GM18951 (cell line): Measurements from ENCODE around the gene CENPX.

Experiments
- POLR2A ChIP-seq: IDR thresholded peaks from 4 replicates; pipeline ENCODE4 v1.6.1; 2011; ENCODE audit warnings: mild to moderate bottlenecking; ENCODE audit not compliant: insufficient read length, insufficient read depth; ENCODE audit errors: extremely low read depth
- in situ Hi-C: fragments of 300-500 bp; cut with MboI; formaldehyde crosslinking; loops from one replicate; pipeline ENCODE4 v1.12.0; 2022; ENCODE audit warnings: low sequenced_read_pairs, mixed read lengths, inconsistent platforms; ENCODE audit not compliant: unreplicated experiment

Gene CENPX

GRCh38 chr17:82006468-82007227 is 16.0 kb downstream of the CENPX start:
- in situ Hi-C loops: no loop called here
- no peak for TF ChIP-seq POLR2A

- in situ Hi-C loops: no loop called here
- no peak for TF ChIP-seq POLR2A
These were observed 16.9 kb downstream of the CENPX start for GRCh38 chr17:82005701-82006348.

GRCh38 chr17:82004517-82005455 is 17.9 kb downstream of the CENPX start:
- TF ChIP-seq POLR2A: no peak
- in situ Hi-C loops: no loop called here

- in situ Hi-C loops: no loop called here
- no peak for TF ChIP-seq POLR2A
These were observed 19.0 kb downstream of the CENPX start for GRCh38 chr17:82003411-82004381.

GRCh38 chr17:82001571-82002056 is 21.1 kb downstream of the CENPX start:
- TF ChIP-seq POLR2A: no peak
- in situ Hi-C loops: no loop called here

- in situ Hi-C loops: no loop called here
- no peak for TF ChIP-seq POLR2A
These were observed 21.7 kb downstream of the CENPX start for GRCh38 chr17:82000803-82001570.

- in situ Hi-C loops: no loop called here
- TF ChIP-seq POLR2A: no peak
These were observed 22.5 kb downstream of the CENPX start for GRCh38 chr17:81999976-82000802.

GRCh38 chr17:81999587-81999975 is 23.1 kb downstream of the CENPX start:
- TF ChIP-seq POLR2A: no peak
- in situ Hi-C loops: no loop called here

GRCh38 chr17:81998691-81999438 is 23.8 kb downstream of the CENPX start:
- in situ Hi-C loops: no loop called here
- TF ChIP-seq POLR2A: no peak

GRCh38 chr17:81998212-81998611 is 24.5 kb downstream of the CENPX start:
- no peak for TF ChIP-seq POLR2A
- in situ Hi-C loops: no loop called here
